GM06990 (cell line): Measurements from ENCODE around the gene PPP1R37.

ENCODE experiments used
- DNase-seq: peaks from one replicate; pipeline ENCODE4 v3.0.0-alpha.2; 2011; ENCODE audit not compliant: insufficient read length; ENCODE audit errors: extremely low read depth
- H3K27me3 ChIP-seq: replicated peaks from 2 replicates; pipeline ENCODE4 v1.6.0; 2011; ENCODE audit warnings: low read length; ENCODE audit not compliant: control insufficient read depth, insufficient read depth
- H3K36me3 ChIP-seq: 2 replicates; pipeline ENCODE4 v1.5.1; 2011; ENCODE audit warnings: low read length; ENCODE audit not compliant: control insufficient read depth, insufficient read depth
- H3K4me3 ChIP-seq: replicated peaks from 2 replicates; pipeline ENCODE4 v1.5.1; 2011; ENCODE audit warnings: low read depth, mild to moderate bottlenecking, control low read depth, low read length
- TF ChIP-seq, protein P1 (sequence below): IDR thresholded peaks from 2 replicates; pipeline ENCODE4 v1.5.1; 2011; ENCODE audit warnings: low read length, control low read depth, mild to moderate bottlenecking, inconsistent platforms; ENCODE audit not compliant: insufficient read depth, poor library complexity, severe bottlenecking

Gene PPP1R37

DNA sequence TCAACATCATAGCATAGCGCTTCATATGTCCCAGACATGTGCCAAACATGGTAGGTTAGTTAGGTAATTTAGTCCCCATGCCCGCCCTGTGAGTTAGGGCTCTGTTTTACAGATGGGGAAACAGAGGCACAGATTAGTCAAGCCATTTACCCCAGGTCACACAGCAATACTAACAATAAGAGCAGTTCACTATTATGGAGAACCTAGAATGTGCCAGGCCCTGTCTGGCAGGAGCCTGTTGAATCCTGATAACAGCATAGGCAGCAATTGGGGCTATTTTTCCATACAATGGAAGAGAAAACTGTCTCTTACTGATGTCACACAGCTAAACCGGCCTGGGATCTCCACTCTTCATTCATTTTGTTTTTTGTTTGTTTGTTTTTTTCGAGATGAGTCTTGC is 6.5 kb upstream of the PPP1R37 start:
- no peak for DNase-seq
- H3K36me3 ChIP-seq: peaks cover 21% of the 10 kb centered on the region
- no peak overlapping the region for H3K4me3 ChIP-seq
- H3K27me3 ChIP-seq: no peaks in the 10 kb centered on the region
- TF ChIP-seq, protein P1, sequence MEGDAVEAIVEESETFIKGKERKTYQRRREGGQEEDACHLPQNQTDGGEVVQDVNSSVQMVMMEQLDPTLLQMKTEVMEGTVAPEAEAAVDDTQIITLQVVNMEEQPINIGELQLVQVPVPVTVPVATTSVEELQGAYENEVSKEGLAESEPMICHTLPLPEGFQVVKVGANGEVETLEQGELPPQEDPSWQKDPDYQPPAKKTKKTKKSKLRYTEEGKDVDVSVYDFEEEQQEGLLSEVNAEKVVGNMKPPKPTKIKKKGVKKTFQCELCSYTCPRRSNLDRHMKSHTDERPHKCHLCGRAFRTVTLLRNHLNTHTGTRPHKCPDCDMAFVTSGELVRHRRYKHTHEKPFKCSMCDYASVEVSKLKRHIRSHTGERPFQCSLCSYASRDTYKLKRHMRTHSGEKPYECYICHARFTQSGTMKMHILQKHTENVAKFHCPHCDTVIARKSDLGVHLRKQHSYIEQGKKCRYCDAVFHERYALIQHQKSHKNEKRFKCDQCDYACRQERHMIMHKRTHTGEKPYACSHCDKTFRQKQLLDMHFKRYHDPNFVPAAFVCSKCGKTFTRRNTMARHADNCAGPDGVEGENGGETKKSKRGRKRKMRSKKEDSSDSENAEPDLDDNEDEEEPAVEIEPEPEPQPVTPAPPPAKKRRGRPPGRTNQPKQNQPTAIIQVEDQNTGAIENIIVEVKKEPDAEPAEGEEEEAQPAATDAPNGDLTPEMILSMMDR: no peak

DNA sequence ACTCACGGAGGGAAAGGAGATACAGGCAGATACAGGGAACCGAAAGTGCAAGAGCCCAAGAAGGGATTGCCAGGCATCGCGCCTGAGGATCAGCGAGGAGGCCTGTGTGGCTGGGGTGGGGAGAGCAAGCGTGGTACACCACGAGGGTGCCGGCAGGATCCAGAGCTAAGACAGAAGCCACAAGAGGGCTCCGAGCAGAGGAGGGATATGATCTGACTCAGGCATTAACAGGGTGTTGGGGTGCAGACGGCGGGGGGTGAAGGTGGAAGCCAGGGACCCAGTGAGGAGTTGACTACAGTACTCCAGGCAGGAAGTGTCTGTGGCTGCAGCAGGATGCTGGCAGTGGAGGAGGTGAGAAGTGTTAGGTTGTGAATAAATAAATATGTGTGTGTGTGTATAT is 5.4 kb upstream of the PPP1R37 start:
- TF ChIP-seq, protein P1: no peak
- DNase-seq: no peak
- no peaks in the 10 kb centered on the region for H3K27me3 ChIP-seq
- H3K4me3 ChIP-seq: no peak overlapping the region
- peaks cover 18% of the 10 kb centered on the region for H3K36me3 ChIP-seq

DNA sequence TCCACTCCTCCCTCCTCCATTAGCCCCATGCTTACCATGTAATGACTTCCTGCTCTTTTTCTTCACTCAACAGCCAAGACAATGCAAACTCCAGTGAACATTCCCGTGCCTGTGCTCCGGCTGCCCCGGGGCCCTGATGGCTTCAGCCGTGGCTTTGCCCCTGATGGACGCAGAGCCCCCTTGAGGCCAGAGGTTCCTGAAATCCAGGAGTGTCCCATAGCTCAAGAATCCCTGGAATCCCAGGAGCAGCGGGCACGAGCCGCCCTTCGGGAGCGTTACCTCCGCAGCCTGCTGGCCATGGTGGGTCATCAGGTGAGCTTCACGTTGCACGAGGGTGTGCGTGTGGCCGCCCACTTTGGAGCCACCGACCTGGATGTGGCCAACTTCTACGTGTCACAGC is 2.9 kb upstream of the PPP1R37 start:
- no peak for DNase-seq
- Histone ChIP-seq H3K4me3 (no peak overlapping the region), H3K27me3 (no peaks in the 10 kb centered on the region), H3K36me3 (peaks cover 18% of the 10 kb centered on the region)
- TF ChIP-seq, protein P1: no peak

DNA sequence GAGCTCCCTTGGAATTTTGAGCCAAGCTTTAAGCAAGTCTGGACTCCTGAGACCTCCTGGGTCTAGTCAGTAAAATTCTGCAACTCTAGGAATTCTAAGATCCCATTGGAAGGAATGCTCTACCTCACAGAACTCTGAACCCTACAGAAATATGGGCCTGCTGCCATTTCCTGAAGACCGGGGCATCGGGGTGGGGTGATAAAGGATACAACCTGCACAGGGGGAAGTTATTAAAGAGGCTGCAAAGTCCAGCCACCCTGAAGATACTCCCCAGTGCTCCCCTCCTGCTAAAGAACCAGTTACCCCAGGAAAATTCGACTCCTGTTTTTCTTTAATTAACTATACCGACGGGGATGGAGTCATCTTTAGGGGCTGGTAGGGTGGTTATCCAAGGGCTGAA is 2.4 kb upstream of the PPP1R37 start:
- H3K27me3 ChIP-seq: no peaks in the 10 kb centered on the region
- no peak for DNase-seq
- peaks cover 18% of the 10 kb centered on the region for H3K36me3 ChIP-seq
- H3K4me3 ChIP-seq: no peak overlapping the region
- TF ChIP-seq, protein P1: no peak

DNA sequence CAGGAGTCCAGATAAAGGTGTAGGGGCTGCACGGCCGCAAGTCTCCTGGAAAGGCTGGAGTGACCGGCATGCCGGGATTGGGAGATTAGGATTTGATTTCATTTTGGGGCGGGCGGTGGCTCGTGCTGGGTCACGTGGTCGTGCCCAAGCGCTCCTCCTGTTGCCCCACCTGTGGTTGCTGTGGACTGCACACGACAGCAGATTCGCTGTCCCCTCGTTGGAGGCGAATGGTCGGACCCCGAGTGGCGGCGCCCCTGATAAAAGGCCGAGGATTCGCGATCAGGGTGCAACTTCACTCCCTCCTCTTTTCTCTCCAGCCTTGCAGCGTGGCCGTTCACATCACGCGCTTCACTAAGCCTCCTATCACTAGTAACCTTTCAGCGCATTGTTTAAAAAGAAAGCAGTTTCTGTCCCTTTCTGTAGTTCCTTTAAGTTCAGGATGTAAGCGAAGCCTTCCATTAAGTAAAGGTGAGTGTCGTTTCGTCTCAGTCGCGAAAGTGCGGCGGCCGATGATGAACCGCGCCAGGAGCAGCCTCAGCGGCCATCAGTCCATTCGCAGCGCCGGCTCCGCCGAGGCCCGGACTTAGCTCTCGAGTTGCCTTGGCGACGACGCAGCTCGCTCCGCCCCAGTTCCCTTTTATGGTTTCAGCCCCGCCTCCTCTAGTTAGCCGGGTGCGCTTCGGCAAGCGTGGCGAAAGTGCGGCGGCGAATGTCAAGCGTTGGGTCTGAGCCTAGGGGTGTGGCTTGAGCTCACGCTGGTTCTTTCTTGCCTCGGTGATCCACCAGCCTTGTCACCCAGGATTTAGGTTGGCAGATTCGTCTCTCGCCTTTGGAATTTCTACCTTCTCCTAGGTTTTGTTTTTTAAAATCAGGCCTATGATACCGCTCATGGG is 1.7 kb upstream of the PPP1R37 start:
- TF ChIP-seq, protein P1: no peak
- DNase-seq: peak; percentile 97
- H3K4me3 ChIP-seq: peak overlapping the region; percentile 66
- H3K27me3 ChIP-seq: no peaks in the 10 kb centered on the region
- H3K36me3 ChIP-seq: peaks cover 16% of the 10 kb centered on the region
